NT2/D1 (cell line): ENCODE results near the gene ATP5MG.

ENCODE experiments used
- SUZ12 ChIP-seq: IDR thresholded peaks from 2 replicates; pipeline ENCODE4 v1.6.1; 2011; ENCODE audit not compliant: insufficient read length, insufficient read depth; ENCODE audit errors: extremely low read depth
- YY1 ChIP-seq: IDR thresholded peaks from 2 replicates; pipeline ENCODE4 v1.6.1; 2011; ENCODE audit not compliant: insufficient read length, insufficient read depth

GRCh38 chr11:118375978-118376377 lies 25.4 kb upstream of the ATP5MG start:
- no peak for TF ChIP-seq SUZ12
- no peak for TF ChIP-seq YY1
